NCI-H82 treated with DMSO at 0.1 percent for 48 hours (cell line): ENCODE measurements around the gene MAPK1.
"Not testable (repeated sequence)": the region's sequence is repeated elsewhere in the genome, so short reads cannot be mapped to it uniquely, and the experiment has no call there.

Source experiments
- DNase-seq: peaks from one replicate; lab custom pipeline; 2025; ENCODE audit not compliant: unreplicated experiment; lab: John Stamatoyannopoulos, UW

MAPK1 gene

GRCh38 chr22:21823740-21824444 lies 43.6 kb downstream of the MAPK1 start:
- DNase-seq = no peak

GRCh38 chr22:21819183-21819770 lies 48.2 kb downstream of the MAPK1 start:
- DNase-seq = no peak

DNA sequence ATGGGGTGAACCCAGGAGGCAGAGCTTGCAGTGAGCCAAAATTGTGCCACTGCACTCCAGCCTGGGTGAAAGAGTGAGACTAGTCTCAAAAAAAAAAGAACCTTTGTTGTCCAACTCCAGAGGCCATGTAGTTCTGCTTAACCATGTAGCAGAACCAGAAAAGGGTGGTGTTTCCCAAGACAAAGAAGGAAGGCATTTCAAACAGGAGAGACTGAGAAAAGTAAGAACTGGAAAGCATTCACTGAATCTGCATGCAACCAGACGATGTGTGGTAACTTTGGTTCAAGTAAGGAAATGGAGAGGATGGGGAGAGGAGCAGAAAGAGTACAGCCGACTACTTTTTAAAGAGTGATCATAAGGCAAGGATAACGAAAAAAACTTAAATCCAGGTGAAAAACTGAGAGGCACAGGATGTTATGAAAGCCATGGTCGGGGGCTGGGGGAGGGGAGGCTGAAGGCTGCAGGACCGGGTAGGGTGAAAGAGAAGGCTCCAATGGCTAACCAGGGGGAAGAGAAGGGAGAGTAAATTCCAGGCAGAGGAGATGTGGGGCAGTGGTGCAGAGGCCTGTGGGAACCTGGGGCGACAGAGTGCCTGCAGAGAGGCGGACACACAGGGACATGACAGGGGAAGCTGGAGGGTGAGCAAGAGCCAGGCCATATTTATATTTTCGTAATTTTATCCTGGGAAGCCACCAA lies 48.8 kb downstream of the MAPK1 start:
- no peak for DNase-seq

DNA sequence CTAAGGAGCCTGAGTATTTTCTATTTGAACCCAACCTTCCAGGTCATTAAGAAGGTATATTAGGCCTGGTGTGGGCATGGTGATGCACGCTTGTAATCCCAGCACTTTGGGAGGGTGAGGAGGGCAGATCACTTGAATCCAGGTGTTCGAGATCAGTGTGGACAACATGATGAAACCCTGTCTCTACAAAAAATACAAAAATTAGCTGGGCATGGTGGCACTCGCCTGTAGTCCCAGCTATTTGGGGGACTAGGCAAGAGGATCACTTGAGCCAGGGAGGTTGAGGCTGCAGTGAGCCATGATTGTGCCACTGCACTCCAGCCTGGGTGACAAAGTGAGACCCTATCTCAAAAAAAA lies 50.0 kb downstream of the MAPK1 start:
- not testable (repeated sequence) for DNase-seq

- DNase-seq = no peak
Observed at GRCh38 chr22:21816787-21817496, 50.5 kb downstream of the MAPK1 start.

GRCh38 chr22:21816472-21816786 lies 51.0 kb downstream of the MAPK1 start:
- no peak for DNase-seq

- DNase-seq = no peak
Observed at GRCh38 chr22:21815958-21816357, 51.5 kb downstream of the MAPK1 start.

- no peak for DNase-seq
Observed at GRCh38 chr22:21815357-21815756, 52.1 kb downstream of the MAPK1 start.

DNA sequence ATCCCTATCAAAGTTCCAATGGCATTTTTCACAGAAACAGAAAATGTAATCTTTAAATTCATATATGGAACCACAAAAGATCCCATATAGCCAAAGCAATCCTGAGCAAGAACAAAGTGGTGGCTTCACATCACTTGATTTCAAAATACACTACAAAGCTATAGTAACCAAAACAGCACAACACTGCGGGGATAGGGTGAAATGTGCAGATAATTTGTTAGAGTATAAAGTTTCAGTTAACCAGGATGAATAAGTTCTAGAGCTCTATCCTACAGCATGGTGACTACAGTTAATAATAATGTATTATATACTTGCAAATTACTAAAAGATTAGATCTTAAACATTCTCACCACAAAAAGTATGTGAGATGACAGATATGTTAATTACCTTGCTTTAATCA lies 55.5 kb downstream of the MAPK1 start:
- DNase-seq = no peak

- no peak for DNase-seq
Observed at GRCh38 chr22:21807544-21808529, 59.6 kb downstream of the MAPK1 start.

GRCh38 chr22:21805325-21805724 lies 62.1 kb downstream of the MAPK1 start:
- not testable (repeated sequence) for DNase-seq

DNA sequence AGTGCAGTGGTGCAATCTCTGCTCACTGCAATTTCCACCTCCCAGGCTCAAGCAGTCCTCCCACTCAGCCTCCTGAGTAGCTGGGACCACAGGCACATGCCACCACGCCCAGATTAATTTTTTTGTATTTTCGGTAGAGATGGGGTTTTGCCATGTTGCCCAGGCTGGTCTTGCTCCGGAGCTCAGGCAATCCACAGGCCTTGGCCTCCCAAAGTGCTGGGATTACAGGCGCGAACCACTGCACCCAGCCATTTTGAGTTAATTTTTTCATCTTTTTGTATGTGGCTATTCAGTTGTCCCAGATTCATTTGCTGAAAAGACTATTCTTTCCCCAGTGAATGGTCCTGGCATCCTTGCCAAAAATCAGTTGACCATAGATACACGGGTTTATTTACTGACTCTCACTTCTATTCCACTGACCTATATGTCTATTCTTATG lies 63.6 kb downstream of the MAPK1 start:
- DNase-seq = no peak

- DNase-seq = no peak
Observed at GRCh38 chr22:21802673-21803072, 64.8 kb downstream of the MAPK1 start.

GRCh38 chr22:21802056-21802455 lies 65.4 kb downstream of the MAPK1 start:
- DNase-seq = no peak

DNA sequence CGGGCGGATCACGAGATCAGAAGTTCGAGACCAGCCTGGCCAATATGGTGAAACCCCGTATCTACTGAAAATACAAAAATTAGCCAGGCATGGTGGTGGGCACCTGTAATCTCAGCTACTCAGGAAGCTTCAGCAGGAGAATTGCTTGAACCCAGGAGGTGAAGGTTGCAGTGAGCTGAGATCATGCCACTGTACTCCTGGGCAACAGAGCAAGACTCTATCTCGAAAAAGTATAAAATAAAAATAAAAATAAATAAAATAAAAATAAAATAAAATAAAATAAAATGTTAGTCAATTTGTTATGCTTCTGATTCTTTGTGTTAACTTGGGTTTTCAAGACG lies 66.2 kb downstream of the MAPK1 start:
- DNase-seq = not testable (repeated sequence)

DNA sequence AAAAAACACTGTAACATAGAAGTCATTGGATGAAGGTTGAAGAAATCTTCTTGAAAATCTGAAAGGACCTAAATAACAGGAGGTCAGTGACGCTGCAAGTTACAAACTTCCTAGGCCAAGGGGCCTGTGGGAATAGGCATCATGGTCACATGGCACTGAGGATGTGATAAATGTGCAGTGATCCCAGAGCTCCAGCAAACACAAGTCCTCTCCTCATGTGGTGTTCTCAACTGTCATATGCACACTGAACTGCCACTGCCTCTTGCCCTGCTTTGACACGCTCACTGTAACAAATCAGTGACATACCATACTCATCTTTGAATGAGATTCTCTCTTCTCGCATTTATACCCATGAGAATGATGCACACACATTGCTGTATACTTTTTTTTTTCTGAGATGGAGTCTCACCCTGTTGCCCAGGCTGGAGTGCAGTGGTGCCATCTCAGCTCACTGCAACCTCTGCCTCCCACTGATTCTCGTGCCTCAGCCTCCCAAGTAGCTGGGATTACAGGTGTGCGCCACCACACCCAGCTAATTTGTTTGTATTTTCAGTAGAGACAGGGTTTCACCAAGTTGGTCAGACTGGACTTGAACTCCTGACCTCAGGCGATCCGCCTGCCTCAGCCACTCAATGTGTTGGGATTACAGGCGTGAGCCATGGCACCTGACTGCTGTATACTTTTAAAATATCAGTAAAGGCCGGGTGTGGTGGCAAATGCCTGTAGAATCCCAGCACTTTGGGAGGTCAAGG lies 66.7 kb downstream of the MAPK1 start:
- no peak for DNase-seq

DNA sequence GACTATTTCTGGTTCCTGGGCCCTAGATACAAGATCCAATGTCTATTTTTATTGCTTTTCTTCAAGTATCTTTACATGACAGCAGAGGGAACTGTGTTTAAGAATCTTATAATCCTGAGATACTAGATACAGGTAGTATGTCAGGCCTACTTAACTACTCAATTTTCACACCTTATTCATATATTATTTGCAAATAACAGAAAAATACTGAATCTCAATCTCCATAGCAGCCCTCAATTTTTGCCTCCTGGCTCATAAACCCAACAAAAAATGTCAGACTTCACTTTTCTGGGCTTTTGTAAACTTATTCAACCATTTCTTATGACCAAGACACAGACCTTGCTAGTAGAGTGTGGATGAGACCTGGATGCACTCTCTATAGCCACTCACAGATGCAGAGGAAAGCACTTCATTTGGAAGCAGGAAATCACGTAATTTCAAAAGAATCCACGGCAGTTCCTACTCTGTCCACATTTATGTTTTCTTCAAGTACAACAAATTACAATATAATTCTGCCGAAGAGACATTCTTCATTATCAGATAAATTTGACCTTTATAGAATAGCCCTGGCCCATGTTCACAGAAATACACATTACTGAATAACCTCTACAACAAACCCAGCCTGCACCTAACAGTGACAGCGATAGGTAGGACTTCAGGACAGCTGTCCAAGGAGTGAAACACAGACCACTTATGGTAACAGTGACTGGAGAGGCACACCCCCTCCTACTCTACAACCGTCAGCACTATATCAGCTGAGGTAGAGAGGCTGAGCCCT lies 69.8 kb downstream of the MAPK1 start:
- DNase-seq = no peak

GRCh38 chr22:21796863-21797262 lies 70.6 kb downstream of the MAPK1 start:
- peak; percentile 47 for DNase-seq

DNA sequence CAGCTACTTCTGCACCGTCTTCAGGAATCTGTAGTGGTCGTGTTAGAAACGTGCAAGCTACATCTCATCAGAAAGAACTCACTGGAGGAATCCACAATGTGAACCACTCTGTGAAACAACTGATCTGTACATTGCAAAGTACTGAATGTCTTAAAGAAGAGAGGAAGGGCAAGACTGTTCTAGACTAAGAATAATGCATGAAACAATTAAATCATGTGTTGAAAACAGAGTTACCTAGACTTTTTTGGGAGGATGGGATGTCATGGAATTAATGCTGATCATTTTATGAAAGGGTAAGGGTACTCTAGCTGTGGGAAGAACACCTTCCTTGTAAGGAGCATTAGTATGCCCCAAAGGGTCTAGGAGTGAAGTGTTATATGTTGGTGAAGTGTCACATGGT lies 71.2 kb downstream of the MAPK1 start:
- no peak for DNase-seq
